Cortex of kidney (tissue), 1 donor: ENCODE measurements around the gene BCL2L1.

Experiments
- DNase-seq: peaks from one replicate; lab custom pipeline; 2025; lab: John Stamatoyannopoulos, UW

BCL2L1 gene

DNA sequence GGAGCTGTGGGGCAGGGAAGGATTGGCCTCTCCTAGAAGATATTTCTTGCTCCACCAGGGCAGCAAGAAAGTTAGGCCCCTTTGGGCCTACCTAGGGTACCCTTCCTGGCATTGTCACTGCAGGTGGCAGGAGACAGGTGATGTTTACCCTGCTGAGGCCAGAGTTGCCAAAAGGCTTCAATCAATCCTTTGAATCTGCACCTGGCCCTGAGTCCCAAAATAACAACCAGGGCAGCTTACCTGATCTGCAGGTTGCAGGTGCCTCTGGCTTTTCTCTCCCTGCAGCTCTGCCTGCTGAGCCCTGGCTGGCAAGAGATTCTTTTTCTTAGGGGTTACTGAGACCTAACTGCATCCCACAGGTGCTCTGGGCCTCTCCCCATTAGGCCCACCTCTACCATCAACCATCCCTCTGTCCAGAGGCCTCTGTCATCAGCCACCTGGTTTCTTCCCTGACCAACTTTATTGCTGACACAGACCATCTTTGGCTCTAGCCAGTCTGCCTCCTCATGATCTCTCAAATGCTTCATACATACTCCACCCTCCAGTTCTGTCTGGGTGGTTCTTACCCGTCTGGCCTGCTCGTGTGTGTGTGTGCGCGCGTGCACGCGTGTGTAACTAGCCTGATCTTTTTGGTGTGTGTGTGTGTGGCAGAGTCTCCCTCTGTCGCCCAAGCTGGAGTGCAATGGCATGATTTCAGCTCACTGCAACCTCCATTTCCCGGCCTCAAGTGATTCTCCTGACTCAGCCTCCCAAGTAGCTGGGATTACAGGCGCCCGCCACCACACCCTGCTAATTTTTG, 13.7 kb downstream of the BCL2L1 start:
- no peak for DNase-seq

DNA sequence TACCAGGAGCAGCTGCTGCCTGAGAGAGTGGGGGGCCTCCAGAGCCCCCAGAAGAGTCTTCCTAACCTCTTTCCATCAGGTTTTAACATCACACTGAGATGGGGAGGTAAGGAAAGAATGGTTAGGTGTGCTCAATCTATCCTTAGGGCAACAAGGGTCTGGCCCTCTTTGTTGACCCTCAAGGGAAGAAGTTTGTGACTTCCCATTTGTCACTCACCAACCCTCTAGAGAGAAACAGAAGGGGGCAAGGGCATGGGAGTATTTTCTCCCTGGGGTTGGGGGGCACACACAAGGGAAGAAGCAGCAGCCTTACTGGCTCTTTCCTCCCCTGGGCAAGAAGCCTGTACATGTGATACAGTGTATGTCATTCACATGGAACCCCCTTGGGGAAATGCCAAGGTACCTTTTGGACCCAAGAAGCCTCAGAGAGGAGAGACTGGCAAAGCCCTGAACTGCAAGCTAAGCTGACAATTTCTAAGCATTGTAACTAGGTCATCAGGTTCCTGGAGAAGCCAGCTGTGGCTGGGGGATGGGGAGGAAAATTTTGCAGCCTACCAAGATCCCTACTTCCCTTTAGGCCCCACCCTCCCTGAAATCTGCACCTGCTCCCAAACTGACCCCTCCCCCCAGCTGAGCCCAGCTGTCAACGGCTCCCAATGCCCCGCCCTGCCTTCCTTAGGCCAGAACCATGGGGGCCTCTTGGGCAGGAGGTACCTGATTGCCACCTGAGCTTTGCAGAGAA, 14.5 kb downstream of the BCL2L1 start:
- DNase-seq = no peak

DNA sequence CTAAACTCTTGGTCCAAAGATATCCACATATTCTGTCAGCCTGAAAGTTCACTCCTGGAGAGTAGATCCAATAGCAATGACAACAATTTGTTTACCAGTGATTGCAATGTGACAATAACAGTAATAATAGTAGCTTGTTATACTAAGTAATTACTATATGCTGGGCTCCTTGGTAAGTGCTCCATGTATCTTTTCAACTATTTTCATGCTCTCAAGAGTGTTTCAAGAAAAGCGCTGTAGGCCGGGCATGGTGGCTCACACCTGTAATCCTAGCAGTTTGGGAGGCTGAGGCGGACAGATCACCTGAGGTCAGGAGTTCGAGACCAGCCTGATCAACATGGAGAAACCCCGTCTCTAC, 15.4 kb downstream of the BCL2L1 start:
- DNase-seq = no peak

DNA sequence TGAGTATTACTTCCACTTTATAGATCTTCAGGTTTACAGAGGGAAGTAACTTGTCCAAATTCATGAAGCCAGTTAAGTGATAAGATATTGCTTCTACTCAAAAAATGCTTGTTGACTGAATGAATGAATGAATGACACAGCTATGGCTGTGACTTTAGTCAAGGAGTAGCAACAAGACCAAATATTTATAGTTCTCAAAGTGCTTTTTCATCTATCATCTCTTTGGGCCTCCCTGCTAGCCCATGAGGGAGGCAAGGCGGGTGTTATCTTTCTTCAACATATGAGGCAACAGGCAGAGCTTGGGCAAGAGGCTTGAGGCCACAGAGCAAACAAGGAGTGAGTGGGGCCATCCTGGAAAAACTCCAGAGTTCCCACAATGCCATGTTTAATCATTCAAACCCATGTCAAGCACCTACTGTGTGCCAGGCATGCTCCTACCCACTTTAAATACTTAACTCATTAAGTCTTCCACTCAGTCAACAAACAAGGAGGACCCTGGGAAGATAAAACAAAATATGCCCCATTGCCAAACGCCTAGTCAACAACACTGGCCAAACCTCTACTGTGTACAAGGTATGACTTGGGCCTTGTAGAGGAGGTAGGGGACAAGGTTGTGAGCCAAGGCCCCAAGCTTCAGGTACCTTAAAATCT, 15.9 kb downstream of the BCL2L1 start:
- no peak for DNase-seq

DNA sequence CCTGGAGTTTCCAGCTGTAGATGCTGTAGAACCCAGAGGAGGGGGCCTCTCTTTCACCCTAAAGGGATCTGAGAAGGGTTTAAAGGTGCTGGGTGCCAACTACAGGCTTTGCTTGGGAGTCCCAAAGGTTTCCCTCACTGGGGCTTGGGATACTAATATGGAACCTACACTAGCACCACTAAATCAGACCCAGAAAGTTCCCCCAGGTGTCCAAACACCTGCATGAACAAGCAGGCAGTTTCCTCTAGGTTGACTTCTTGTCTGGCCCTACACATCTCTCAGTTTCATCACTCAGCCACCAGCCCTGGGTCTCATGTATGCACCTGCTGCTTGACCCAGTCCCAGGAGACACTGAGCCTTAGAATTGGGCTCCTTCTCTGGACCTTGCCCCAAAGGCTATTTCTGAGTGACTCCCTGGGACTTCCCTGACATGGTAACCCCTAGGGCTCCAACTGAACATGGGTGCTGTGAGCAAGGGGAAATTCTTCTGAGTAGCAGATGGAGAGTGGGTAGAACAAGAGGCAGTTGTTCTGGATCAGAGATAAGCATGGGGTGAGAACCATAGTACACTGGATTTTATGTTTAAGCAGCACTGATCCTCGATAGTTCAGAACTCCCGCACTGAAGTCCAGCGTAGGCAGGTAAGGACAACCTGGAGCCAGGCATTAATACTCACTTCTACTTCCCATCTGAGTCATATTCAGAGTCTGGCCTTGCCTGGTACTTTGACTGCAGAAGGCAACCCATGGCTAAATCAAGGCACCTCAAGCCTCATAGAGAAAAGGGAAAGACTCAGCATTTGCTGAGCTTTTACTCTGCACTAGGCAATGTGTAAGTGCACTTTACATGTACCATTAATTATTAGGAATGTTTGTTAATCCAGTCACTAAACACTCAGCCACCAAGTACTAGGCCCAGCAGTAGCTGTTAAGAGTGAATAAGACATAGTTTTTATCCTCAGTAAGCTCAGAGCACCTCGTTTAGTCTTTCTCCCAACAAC, 16.8 kb downstream of the BCL2L1 start:
- DNase-seq = no peak

DNA sequence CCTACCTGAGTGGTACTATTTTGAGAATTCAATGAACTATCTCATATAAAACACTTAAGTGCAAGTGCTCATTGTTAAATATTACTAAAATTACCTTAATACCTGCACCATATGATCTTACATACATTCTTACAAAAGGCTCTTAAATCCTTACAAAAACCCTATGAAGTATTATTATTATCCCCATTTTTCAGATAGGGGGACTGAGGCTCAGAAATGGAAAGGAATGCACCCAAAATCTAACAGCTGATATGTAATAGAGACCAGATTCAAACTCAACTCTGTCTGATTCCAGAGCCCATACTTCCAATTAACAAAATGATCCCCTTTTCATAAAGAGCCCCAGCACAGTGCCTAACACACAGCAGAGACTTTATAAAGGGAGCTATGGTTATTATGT, 17.5 kb downstream of the BCL2L1 start:
- DNase-seq = no peak

DNA sequence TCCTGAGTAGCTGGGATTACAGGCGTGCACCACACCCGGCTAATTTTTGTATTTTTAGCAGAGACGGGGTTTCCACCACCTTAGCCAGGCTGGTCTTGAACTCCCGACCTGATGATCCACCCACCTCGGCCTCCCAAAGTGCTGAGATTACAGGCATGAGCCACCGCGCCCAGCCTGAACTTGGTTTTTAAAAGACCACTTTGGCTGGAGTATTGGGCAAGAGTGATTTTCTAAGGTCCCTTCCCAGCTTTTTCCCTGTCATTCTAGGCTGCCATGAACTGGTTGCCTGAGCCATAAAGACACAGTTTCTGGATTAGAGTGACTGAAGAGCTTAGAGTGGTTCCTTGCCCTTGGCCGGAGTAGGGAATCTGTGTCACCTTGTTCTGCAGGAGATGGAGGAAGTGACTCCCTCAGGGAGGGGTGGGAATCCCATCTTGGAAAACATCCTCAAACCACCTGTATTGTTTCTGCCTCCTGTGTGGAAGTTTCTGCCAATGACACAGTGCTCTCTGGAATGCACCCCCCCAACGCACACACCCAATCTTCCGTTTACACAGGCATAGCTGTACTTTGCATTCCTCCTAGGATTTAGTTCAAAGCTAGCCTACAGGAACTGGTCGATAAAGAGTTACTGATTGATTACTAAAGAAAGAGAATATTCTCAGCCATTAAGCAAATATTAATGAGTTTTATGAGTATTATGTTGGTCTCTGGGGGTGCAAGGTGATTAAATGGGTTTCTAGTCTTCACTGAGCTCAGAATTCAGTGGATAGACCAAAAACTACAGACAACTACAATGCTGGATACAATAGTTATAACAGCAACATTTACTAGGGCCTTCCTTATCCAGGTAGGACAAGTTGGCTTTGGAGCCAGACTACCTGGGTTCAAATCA, 18.2 kb downstream of the BCL2L1 start:
- no peak for DNase-seq

DNA sequence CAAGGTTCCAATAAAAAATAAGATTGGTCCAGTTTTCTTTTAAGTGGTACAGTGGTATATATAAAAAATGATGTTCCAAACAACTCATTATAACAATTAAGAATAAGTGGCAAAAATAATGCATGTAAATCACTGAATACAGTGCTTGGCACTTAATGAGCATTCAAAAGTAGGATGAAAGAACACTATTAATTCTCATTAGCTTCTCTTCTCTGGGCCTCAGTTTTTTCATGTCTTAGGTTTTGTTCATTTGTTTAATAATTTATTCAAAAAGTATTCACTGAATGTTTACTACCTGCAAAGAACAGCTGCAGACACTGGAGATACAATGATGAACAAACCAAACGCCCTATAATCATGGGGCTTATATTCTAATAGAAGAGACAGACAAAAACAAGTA, 21.1 kb downstream of the BCL2L1 start:
- no peak for DNase-seq

DNA sequence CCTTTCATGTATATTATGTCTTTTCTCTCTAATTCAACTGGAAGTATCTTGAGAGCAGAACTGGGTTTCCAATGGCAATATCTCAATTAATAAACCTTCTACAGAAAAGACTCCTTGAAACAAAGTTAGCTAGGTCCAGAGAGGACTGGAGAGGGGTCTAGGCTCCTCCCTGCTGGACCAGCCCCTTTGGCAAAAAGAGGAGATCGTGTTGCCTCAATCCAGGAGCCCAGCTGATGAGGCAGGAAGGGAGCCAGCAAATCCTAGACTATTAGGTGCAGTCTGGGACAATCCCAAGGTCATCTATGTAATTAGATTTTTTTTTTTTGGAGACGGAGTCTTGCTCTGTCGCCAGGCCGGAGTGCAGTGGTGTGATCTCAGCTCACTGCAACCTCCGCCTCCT, 21.9 kb downstream of the BCL2L1 start:
- DNase-seq = no peak

DNA sequence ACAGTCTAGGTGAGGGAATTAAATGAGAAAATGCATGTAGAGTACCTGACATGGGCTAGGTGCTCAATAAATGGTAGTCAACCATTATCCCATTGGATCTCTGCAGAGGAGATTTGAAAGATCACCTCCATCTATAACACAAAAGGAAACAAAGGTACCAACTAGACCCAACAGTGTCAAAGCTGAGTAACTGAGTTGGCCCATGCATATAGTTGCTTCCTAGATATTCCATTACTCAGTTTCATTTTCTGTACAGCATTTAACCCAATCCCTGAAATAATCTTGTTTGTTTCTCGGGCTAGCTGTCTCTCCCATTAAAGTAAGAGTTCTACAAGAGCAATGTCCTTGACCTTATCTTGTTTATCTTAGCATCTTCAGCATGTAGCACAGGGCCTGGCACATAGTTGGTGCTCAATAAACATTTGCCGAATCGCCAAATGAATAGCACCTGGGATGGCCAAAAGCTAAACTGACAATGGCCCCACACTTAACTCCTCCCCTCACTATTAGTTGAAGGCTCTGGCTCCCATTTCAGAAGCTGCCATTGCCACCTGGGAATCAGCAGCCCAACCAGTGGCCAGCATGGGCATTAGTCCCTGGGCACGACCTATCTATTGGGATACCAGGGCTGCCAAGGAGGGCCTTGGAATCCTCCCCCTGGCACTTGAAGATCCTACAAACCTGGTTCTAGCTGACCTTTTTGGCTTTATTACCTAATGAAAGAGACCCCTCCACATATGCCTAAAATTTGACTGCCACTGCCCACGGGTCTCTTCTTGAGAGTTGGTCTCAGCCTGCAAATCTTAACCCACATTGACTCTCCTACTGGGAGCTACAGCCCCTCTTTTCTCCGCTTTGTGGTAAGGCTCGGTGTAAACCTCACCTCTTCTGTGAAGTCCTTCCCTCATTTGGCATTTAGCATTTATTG, 22.6 kb downstream of the BCL2L1 start:
- DNase-seq = no peak

DNA sequence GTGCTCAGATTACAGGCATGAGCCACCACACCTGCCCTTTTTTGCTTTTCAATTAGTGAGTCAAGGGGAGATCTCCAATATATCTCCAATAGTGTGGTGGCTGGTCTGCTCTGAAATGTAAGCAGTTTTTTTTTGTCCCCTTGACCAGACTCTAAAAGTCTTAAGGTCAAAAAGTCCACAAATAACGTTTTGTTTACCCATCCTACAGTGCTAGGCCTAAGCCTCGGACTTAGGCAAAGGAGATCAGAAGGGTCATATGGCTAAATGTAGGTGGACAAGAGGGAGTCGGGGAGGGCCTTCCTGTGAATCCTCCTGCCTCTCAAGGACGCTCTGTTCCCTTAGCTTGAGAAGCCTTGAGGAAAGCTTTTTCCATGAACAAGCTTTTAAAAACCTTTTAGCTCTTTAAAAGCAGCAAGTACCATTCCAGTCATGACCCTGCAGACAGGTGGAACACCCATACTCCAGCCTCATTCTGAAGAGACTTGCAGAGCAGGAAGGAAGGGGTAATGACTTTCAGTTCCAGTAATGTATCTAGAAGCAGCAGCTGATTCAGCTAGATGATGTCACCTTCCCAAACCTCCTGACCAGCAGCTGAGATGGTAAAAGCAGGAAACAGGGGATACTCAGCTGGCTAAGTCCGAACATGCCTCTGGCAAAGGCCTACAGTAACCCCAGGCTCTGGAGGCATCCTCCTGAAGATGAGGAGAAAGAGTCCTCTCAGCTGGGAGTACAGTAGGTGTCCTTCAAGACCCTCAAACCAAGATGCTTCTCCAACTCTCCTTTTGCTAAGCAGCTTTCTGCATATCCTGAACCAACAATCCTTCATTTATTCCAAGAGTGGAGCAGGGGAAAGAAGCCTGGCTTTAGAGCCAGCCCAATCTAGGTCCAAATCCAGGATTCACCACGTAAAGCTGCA, 23.6 kb downstream of the BCL2L1 start:
- DNase-seq = no peak

DNA sequence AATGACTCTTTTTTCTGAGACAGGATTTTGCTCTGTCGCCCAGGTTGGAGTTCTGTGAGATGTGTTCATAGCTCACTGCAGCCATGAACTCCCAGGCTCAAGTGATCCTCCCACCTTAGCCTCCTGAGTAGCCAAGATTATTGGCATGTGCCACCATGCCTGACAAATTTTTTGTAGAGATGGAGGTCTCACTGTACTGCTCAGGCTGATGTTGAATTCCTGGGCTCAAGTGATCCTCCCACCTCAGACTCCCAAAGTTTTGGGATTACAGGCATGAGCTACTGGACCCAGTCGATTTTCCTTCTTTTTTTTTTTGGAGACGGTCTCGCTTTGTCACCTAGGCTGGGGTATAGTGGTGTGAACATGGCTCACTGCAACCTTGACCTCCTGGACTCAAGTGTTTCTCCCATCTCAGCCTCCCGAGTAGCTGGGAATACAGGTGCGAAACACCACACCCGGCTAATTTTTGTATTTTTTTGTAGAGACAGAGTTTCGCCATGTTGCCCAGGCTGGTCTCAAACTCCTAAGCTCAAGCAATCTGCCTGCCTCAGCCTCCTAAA, 24.3 kb downstream of the BCL2L1 start:
- DNase-seq = no peak

DNA sequence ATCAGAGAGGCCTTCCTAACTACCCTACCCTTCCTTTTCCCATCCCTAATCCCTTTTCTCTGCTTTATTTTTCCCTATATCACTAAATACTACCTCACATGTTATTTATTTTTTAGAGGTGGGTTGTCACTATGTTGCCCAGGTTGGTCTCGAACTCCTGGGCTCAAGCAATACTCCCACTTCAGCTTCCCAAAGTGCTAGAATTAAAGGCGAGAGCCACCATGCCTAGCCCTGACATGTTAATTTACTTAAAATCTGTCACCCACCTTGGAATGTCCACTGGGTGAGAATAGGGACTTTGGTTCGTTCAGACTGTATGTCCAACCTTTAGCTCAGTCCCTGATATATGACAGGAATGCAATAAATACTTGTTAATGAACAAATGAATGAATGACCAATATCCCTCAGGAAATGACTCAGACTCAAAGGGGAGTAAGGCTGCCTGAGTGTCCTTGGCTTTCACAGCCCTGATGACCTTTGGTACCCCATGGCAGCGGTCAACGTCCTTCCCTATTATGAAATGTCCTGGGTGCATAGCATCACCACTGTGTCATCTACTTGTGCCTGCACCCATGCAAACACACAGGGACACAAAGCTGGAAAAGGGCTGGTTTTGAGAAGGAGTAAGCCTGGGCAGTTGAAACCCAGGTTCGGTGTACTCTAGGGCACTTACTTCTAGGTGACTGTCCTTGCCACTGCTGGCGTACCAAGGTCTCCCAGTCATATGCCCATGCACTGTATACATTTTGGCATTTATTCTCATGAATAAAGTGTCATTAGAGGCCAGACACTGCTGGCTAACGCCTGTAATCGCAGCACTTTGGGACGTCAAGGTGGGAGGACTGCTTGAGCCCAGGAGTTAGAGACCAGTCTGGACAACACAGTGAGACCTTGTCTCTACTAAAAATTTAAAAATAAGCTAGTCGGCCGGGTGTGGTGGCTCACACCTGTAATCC, 26.5 kb downstream of the BCL2L1 start:
- no peak for DNase-seq

DNA sequence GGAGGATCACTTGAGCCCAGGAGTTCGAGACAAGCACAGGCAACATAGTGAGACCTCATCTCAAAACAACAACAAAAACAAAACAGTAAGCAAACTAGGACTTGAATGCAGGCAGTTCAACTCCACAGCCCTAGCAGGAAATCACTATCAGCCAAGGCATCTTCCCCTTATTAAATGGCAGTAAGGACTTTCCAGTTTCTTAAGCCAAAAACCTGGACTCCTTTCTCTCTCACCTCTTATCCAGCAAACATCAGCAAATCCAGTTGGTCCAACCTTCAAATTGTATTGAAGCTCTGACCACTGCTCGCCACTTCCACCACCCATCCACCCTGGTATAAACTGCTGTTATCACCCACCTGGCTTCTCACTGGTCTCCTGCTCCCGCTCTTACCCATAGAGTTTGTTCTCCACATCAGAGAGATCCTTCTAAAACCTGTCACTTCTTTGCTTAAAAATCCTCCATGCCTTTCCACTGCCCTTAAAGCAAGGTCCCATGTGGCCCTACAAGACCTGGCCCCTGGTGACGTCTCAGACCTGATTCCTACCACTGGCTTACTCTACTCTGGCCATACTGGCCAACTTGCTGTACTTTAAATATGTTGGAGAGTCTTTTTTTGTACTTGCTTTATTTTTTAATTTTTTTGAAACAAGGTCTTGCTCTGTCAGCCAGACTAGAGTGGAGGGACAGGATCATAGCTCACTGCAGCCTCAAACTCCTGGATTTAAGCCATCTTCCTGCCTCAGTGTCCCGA, 27.6 kb downstream of the BCL2L1 start:
- no peak for DNase-seq

DNA sequence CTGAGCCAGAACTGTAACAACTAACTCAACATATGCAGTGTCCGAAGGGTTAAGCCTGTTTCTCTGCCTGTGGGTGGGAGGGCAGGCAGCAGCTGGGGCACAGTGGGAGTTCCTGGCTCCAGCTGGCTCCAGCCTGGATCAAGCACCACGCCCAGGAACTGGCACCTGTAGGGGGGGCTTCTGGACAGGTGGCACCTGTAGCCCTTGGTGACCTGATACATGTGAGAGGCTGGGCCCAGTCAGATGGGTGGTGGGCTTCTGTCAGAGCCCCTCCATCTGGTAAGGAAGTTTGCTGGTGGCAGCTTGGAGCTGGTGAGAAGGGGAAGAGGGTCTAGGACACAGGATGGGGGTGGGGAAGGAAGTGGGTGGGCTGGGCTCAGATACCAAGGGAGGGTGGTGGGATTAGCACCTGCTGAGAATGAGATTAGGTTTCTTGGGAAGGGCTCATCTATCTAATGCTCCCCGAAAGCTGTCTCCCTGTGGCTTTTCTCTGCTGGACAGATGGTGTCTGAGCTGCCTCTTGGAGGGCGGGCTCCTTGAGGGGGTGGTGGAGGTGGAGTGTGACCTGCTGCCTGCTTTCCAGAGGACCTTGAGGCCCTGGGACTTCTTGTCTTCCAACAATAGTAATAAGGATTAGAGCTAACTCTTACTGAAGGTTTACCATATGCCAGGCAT, 28.5 kb downstream of the BCL2L1 start:
- DNase-seq = no peak

DNA sequence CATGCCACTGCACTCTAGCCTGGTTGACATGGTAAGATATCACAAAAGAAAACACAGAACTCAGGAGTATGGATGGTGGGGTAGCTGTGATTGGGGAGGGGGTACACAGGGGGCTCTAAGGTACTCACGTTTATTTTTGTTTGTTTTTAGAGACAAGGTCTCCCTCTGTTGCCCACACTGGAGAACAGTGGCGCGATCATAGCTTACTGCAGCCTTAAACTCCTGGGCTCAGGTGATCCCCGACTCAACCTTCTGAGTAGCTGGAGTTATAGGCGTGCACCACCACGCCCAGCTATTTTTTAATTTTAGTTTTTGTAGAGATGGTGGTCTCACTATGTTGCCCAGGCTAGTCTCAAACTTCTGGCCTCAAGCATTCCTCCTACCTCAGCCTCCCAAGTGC, 29.3 kb downstream of the BCL2L1 start:
- DNase-seq = no peak
